AML-193 (cell line): ENCODE measurements around the gene TTLL11.
A peak's percentile ranks its signal among the peaks of the same experiment; 100 is the strongest.
"Not testable (repeated sequence)": the region's sequence is repeated elsewhere in the genome, so short reads cannot be mapped to it uniquely, and the experiment has no call there.

Experiments
- DNase-seq, 2 experiments: peaks; one replicate each; lab custom pipeline; 2025; lab: John Stamatoyannopoulos, UW

The TTLL11 gene

GRCh38 chr9:122000526-122000925, 92.6 kb downstream of the TTLL11 start:
- DNase-seq, result not testable (repeated sequence)

- DNase-seq, result no peak
These were observed 93.6 kb downstream of the TTLL11 start for GRCh38 chr9:121999556-121999955.

- no peak for DNase-seq
These were observed 94.5 kb downstream of the TTLL11 start for GRCh38 chr9:121998513-121999049.

- DNase-seq, result no peak
These were observed 95.3 kb downstream of the TTLL11 start for GRCh38 chr9:121997791-121998190.

GRCh38 chr9:121996783-121997182, 96.3 kb downstream of the TTLL11 start:
- DNase-seq, result no peak

GRCh38 chr9:121995997-121996396, 97.1 kb downstream of the TTLL11 start:
- DNase-seq, result no peak

- DNase-seq, result peak; percentile 47 to 55
These were observed 100.4 kb downstream of the TTLL11 start for GRCh38 chr9:121992571-121993212.

GRCh38 chr9:121991307-121991661, 101.8 kb downstream of the TTLL11 start:
- DNase-seq, result no peak

- no peak for DNase-seq
These were observed 102.4 kb downstream of the TTLL11 start for GRCh38 chr9:121990600-121991306.

- DNase-seq, result no peak
These were observed 104.1 kb downstream of the TTLL11 start for GRCh38 chr9:121989010-121989409.

- no peak for DNase-seq
These were observed 105.8 kb downstream of the TTLL11 start for GRCh38 chr9:121987314-121987713.

GRCh38 chr9:121985792-121986494, 107.2 kb downstream of the TTLL11 start:
- DNase-seq, result no peak

- no peak for DNase-seq
These were observed 108.2 kb downstream of the TTLL11 start for GRCh38 chr9:121984726-121985402.

- no peak for DNase-seq
These were observed 109.4 kb downstream of the TTLL11 start for GRCh38 chr9:121983736-121984135.

- no peak for DNase-seq
These were observed 111.8 kb downstream of the TTLL11 start for GRCh38 chr9:121981118-121981883.

GRCh38 chr9:121980665-121981064, 112.4 kb downstream of the TTLL11 start:
- DNase-seq, result not testable (repeated sequence)

GRCh38 chr9:121979736-121980135, 113.4 kb downstream of the TTLL11 start:
- no peak for DNase-seq

GRCh38 chr9:121976751-121977150, 116.4 kb downstream of the TTLL11 start:
- DNase-seq, result no peak

GRCh38 chr9:121975801-121976277, 117.3 kb downstream of the TTLL11 start:
- no peak for DNase-seq

- DNase-seq, result no peak
These were observed 118.7 kb downstream of the TTLL11 start for GRCh38 chr9:121974421-121974820.

- no peak for DNase-seq
These were observed 120.6 kb downstream of the TTLL11 start for GRCh38 chr9:121972501-121972981.
